PC-9 (cell line): ENCODE results near the gene SPECC1L.
"Not testable (repeated sequence)": the region's sequence is repeated elsewhere in the genome, so short reads cannot be mapped to it uniquely, and the experiment has no call there.

ENCODE experiments used
- CTCF ChIP-seq: fragments of 200-600 bp; sonication (generic); conservative IDR thresholded peaks from 2 replicates; pipeline ENCODE4 v1.6.1; 2017; ENCODE audit warnings: mixed run types, antibody characterized with exemption, mild to moderate bottlenecking, moderate library complexity
- EZH2 ChIP-seq: fragments of 200-600 bp; sonication (generic); IDR thresholded peaks from 2 replicates; pipeline ENCODE4 v1.8.0; 2017; ENCODE audit warnings: antibody characterized with exemption, low read depth

GRCh38 chr22:24245584-24246561 is 24.8 kb upstream of the SPECC1L start:
- TF ChIP-seq CTCF, EZH2: not testable (repeated sequence)
